ENCODE measurements around the gene BTLA.
"Not testable (repeated sequence)": the region's sequence is repeated elsewhere in the genome, so short reads cannot be mapped to it uniquely, and the experiment has no call there.

BTLA gene

DNA sequence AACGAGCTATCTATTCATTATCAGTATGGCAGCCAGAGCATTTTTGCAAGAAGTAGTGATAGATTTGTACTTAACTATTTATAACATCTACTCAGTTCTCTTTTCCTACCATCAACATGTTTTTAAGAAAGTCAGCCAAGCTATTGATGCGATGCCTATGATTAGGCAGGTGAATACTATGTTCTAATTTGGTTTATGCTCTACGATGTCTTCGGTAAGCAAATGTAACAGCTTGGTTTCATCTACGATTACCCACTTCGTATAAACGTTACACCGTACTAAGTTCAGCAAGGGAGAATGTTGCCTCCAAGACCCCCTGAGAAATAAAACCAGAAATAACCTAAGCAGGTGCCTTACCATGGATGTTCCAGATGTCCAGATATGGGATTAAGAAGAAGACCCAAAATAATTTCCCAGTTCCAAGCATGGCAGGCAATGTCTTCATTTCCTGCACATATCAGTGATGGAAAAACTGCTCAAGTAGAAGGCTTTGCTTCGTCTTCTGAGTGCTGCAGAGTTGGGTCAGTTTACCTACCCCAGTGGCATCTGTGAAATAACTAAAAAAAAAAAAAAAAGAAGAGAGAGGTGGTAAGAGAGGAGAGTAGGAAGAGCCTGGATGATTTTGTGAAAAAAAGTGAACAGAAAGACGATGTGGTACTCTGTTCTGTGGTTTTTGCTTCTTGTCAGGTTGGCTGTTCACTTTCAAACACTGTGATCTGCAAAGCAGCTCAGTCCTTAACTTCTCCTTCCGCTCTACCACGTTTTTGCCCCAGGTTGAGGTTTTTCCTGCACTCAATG lies at the start of gene BTLA:
Gene BTLA (minus strand): TSS at position 559 of the 798 bp plus-strand sequence. CDS start 114 bp downstream, at position 445.
- DNase-seq (ENCODE audit: low read depth) = no peak

GRCh38 chr3:112546216-112546759 lies 47.0 kb upstream of the BTLA start:
- no peak for DNase-seq (ENCODE audit: low read depth)

DNA sequence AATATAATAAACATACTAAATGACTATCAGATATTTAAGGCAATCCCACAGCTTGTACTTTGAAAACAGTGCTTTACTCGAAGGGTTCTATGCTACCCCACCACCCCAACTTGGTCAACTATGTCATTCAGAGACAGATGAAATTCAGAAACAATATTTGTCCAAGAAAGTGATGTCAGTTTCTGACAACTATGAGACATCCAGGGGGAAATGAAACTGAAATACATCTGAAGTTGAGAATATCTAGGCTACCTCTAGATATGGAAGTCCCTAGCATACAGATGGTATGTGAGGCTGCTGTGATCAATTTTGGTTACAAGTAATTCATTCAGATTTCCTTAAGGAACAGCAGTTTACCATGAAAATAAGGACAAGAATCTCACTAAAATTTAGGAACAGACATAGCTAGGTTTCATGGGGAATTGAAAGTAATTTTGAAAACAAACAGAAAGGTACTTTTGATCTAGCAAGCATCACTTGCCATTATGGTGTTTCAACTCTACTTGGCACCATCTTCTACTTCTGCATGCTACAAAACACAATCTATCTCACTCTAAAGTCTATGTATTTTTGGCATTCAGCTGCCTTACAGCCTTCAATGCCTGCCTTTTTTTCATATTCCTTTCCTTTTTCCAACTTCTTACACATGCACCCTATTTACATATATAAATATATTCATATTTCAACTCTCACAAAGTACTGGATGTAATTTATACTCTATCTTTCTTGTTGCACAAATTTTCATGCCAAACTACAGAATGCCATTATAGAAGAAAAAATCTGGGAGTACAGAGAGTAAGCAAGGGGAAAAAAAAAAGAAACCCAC lies 40.8 kb upstream of the BTLA start:
- no peak for DNase-seq (ENCODE audit: low read depth)

- DNase-seq (ENCODE audit: low read depth) = no peak
These were observed 32.1 kb upstream of the BTLA start for GRCh38 chr3:112531358-112531781.

DNA sequence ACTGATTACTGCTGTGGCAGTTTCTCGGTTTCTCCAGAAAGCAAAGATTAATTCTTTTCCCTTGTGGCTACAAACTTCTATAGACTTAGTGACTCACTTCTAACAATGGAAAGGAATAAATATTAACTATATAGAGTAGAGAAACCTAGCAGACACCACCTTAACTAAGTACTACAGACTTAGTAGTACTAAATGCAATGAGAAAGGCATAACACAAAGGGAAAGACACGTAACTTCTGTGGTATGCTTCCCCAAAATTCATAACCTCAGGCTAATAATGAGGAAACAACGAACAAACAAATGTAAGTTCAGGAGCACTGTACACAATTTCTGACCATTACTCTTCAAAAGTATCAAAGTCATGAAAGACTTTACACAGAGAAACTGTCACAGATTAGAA lies 31.3 kb upstream of the BTLA start:
- no peak for DNase-seq (ENCODE audit: low read depth)

DNA sequence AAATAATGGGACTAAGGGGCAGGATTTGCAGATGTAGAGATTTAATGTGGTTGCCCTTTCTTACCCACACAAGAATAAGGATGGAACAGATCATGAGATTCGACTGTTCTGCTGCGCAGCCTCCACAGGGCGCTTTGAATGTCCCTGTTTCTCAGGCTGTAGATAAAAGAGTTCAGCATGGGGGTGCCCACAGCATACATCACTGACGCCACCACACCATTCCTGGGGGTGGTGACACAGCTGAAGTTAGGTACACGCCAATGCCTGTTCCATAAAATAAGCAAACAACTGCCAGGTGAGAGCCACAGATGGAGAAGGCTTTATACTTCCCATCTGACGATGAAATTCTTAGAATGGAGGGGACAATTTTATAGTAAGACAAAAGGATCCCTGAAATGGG lies 24.9 kb upstream of the BTLA start:
- DNase-seq (ENCODE audit: low read depth) = not testable (repeated sequence)

DNA sequence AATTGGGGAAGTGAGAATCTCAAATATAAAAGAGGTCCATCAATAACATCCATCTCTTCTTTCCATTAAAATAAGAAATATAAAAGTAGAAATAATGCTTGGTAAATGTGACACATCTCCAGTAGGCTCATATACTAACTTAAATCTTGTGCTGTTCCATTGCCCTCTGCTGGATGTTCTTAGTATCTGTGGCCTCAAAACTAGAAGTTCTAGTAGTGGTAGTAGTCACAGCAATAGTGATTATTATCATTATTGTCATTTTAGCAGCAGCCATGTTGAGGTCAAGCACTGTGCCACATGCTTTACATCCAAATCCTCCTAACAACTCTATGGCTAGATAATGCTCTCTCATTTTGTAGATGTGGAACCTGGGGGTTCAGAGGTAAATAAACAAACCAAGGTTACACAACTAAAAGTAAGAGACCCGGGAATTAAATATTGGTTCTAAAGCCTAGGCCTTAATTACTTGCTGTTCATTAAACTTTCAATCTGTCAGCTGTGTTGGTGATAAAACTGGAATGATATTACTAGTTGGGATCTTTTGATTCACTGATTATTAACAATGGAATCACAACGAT lies 20.2 kb upstream of the BTLA start:
- peak; percentile 54 for DNase-seq (ENCODE audit: low read depth)

DNA sequence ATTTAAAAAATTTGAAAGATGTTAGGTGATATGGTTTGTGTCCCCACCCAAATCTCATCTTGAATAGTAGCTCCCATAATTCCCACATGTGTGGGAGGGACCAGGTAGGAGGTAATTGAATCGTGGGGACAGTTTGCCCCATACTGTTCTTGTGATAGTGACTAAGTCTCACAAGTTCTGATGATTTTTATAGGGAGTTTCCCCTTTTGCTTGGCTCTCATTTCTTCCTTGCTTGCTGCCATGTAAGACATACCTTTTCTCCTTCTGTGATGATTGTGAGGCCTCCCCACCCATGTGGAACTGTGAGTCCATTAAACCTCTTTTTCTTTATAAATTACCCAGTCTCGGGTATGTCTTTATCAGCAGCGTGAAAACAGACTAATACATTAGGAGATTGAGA lies 19.7 kb upstream of the BTLA start:
- not testable (repeated sequence) for DNase-seq (ENCODE audit: low read depth)

- DNase-seq (ENCODE audit: low read depth) = no peak
These were observed 15.4 kb upstream of the BTLA start for GRCh38 chr3:112514527-112515128.

DNA sequence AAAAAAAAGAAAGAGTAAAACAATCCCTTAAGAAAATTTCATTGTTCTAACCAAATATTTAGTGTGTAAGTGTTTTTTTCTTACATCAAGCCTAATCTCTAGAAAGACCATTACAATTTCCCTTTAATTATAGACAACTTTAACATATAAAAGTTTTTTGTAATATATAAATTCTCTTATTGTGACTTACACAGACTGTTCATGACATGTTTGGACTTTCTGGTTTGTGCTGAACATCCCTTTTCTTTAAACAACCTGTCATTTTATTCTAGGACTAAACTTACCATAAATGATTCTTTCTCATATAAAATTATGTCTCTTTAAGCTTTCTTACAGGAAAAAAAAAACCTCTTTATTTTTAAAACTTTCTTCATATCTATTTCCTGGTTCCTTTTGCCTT lies 13.0 kb upstream of the BTLA start:
- DNase-seq (ENCODE audit: low read depth) = no peak

DNA sequence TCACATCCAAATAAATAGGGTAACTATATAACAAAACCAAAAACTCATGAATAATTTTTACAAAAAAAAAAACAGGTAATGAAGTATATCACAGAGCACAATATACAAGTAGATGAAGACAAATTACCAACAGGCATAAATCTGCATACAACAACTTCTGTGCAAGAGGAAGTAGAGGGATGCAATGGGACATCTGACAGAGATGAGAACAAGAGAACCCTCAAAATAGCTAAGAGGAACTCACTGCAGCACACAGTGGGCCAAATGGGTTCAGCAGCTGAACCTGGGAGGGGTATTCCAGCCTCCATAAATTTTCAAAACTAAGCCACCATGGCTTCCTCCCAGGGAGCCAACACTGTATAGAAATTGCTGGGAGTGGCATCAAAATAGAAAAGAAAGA lies 9.6 kb upstream of the BTLA start:
- no peak for DNase-seq (ENCODE audit: low read depth)

- DNase-seq (ENCODE audit: low read depth) = no peak
These were observed 9.0 kb upstream of the BTLA start for GRCh38 chr3:112508261-112508660.

DNA sequence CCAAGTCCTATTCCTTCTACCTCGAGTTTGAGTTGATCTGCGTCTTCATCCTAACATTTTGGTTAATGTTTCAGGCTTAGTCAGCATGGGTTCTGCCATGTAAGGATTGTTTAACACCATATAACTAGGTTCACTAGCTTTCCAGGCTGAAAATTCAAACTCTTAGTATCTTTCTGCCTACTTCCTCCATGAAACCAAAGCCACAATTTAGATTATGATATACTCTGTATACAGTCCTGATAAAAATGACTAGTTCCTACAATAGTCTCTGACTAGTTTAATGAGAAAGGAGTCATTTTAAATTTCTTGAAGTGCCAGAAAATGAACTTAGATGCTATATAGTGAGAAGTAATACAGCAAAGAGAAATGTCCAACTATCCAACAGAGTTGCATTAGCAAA lies 6.6 kb upstream of the BTLA start:
- DNase-seq (ENCODE audit: low read depth) = no peak

DNA sequence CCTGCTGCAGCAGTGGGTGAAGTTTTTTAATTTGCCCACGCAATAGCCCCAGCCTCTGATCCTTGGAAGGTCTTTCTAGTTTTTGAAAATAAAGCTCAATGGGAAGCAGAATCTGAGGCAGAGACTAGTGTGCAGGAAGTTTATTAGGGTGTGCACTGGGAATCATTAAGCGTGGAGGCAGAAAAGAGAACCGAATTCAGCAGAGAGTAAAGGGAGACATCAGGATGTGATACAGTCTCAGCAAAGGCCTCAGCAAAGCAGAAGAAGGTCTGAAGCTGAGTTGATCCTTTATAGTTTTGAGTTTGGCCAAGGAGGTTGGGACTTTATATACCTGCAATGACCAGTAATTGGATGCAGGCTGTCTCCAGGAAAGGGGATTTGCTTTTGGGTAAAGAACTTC lies 4.9 kb upstream of the BTLA start:
- DNase-seq (ENCODE audit: low read depth) = no peak

DNA sequence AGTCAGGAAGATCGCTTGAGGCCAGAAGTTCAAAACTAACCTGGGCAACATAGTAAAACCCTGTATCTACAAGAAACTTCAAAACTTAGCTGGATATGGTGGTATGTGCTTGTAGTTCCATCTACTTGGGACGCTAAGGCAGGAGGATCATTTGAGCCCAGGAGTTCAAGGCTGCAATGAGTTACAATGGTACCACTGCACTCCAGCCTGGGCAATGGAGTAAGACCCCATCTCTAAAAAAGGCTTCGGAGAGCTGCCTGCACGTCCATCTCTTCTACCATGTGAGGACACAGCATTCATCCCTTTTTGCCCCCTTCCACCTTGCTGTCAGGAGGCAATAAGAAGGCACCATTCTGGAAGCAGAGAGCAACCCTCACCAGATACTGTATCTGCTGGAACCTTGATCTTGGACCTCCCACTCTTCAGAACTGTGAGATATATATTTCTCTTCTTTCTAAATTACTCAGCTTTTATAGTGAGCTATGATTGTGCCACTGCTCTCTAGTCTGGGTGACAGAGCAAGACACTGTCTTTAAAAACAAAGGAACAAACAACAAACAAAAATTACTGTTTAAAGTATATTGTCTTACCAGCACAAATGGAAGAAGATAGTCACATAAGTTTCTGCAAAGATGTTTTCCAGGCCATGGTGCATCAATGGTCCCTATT lies 4.2 kb upstream of the BTLA start:
- DNase-seq (ENCODE audit: low read depth) = no peak

GRCh38 chr3:112500621-112501020 lies 1.3 kb upstream of the BTLA start:
- no peak for DNase-seq (ENCODE audit: low read depth)

- DNase-seq (ENCODE audit: low read depth) = no peak
These were observed 1.2 kb downstream of the BTLA start for GRCh38 chr3:112497897-112498548.

DNA sequence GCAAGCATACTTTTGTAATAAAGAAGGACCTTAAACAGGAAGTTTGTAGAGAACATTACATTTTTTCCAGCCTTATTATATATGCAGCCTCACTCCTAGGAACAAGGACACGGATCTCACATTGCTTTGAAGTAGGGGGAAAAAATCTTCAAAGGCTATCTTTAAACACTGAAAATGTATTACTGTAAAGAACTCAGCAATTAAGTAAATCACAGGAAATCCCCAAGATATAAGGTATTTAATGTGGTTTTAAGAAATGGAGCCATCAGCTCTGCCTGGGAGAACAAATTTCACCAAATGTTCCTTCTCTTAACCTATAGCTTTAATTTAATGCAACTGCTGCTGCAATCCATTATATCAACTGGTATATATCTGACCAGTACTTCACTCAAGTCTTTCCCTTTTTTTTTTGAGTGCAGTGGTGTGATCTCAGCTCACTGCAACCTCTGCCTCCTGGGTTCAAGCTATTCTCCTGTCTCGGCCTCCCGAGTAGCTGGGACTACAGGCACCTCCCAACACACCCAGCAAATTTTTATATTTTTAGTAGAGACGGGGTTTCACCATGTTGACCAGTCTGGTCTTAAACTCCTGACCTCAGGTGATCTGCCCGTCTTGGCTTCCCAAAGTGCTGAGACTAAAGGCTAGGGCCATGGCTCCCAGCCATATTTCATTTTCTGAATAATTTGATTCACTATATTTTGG lies 2.8 kb downstream of the BTLA start:
- DNase-seq (ENCODE audit: low read depth) = no peak

GRCh38 chr3:112494448-112494767 lies 4.9 kb downstream of the BTLA start:
- DNase-seq (ENCODE audit: low read depth) = not testable (repeated sequence)

- DNase-seq (ENCODE audit: low read depth) = no peak
These were observed 7.1 kb downstream of the BTLA start for GRCh38 chr3:112492124-112492523.

DNA sequence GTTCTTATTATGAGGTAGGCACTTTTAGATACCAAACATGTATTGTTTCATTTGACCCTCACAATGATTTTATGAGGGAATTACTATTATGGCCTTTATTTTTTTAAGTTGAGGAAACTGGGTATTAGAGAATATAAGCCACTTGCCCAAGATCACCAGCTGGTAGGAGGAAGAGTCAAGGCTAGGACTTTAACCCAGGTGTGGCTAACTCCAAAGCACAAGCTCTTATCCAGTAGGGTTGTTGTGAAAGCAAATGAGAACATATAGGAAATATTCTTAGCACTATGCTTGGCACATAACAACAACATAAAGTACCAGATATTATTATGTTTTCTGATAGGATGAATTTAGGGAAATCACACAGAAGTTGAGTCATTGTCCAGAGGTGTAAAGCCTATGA lies 7.9 kb downstream of the BTLA start:
- no peak for DNase-seq (ENCODE audit: low read depth)
